GM18873 (cell line): ENCODE measurements around the gene DDX31.
"Not testable (repeated sequence)": the region's sequence is repeated elsewhere in the genome, so short reads cannot be mapped to it uniquely, and the experiment has no call there.

Experiments
- ATAC-seq: cut with Tn5 transposase; IDR thresholded peaks from one replicate; pipeline ENCODE4 v1.9.1; 2021; ENCODE audit warnings: mild to moderate bottlenecking, moderate library complexity, moderate number of reproducible peaks; ENCODE audit not compliant: unreplicated experiment, low FRiP score

DDX31 gene

GRCh38 chr9:132583584-132584304 lies 86.0 kb downstream of the DDX31 start:
- no peak for ATAC-seq

- no peak for ATAC-seq
These were observed 86.8 kb downstream of the DDX31 start for GRCh38 chr9:132582786-132583583.

GRCh38 chr9:132582276-132582785 lies 87.5 kb downstream of the DDX31 start, which contains the start of gene BARHL1:
Gene BARHL1 (plus strand): TSS chr9:132582606. CDS start chr9:132582798, 192 bp downstream.
- ATAC-seq = no peak

GRCh38 chr9:132579427-132579798 lies 90.4 kb downstream of the DDX31 start:
- no peak for ATAC-seq

GRCh38 chr9:132578367-132578932 lies 91.3 kb downstream of the DDX31 start:
- ATAC-seq = no peak

- no peak for ATAC-seq
These were observed 92.7 kb downstream of the DDX31 start for GRCh38 chr9:132577119-132577518.

GRCh38 chr9:132575811-132576210 lies 94.0 kb downstream of the DDX31 start:
- no peak for ATAC-seq

- no peak for ATAC-seq
These were observed 94.7 kb downstream of the DDX31 start for GRCh38 chr9:132575005-132575609.

GRCh38 chr9:132572921-132573320 lies 96.9 kb downstream of the DDX31 start:
- no peak for ATAC-seq

- ATAC-seq = no peak
These were observed 97.8 kb downstream of the DDX31 start for GRCh38 chr9:132571806-132572600.

- not testable (repeated sequence) for ATAC-seq
These were observed 101.0 kb downstream of the DDX31 start for GRCh38 chr9:132568787-132569186.

GRCh38 chr9:132564526-132564925 lies 105.3 kb downstream of the DDX31 start:
- no peak for ATAC-seq

- no peak for ATAC-seq
These were observed 107.5 kb downstream of the DDX31 start for GRCh38 chr9:132562306-132562573.

- ATAC-seq = no peak
These were observed 109.1 kb downstream of the DDX31 start for GRCh38 chr9:132560616-132561202.

GRCh38 chr9:132559711-132560110 lies 110.1 kb downstream of the DDX31 start:
- ATAC-seq = no peak

GRCh38 chr9:132557159-132557558 lies 112.6 kb downstream of the DDX31 start:
- ATAC-seq = no peak

- no peak for ATAC-seq
These were observed 113.1 kb downstream of the DDX31 start for GRCh38 chr9:132556714-132557113.

- no peak for ATAC-seq
These were observed 113.5 kb downstream of the DDX31 start for GRCh38 chr9:132556235-132556634.

- ATAC-seq = no peak
These were observed 114.3 kb downstream of the DDX31 start for GRCh38 chr9:132555528-132555927.

- ATAC-seq = no peak
These were observed 115.0 kb downstream of the DDX31 start for GRCh38 chr9:132554755-132555154.
